HepG2 (cell line): ENCODE measurements around the gene YWHAH. TPM values are rescaled to one million over a fixed set of nuclear protein-coding genes. Genes with fewer than 3 reads are reported as not detected.

Experiments
- ATAC-seq: fragments of 200-7000 bp; cut with Tn5 transposase; 3 replicates; pipeline ENCODE4 v1.9.1; 2020; ENCODE audit warnings: mild to moderate bottlenecking, moderate library complexity
- BruUV-seq: library from RNA; stranded (reverse); fragments of 400-500 nt; replicated peaks from 2 replicates; lab custom pipeline; 2021; lab: Mats Ljungman, UMichigan
- CTCF ChIA-PET: fragments of 300-600 bp; formaldehyde crosslinking; extraction: SDS; loops from one replicate; lab custom pipeline; 2021; ENCODE audit warnings: low total read pairs, inconsistent platforms, low intra/inter-chr PET ratio; lab: Yijun Ruan, JAX
- POLR2A ChIA-PET: fragments of 350-600 bp; sonication (Branson Sonifier 250); formaldehyde crosslinking; loops from one replicate; lab custom pipeline; 2020; ENCODE audit warnings: antibody characterized with exemption, inconsistent platforms; lab: Yijun Ruan, JAX
- DNase-seq: peaks from one replicate; pipeline ENCODE4 v3.0.0-alpha.2; 2015; ENCODE audit warnings: low spot score
- FAIRE-seq: peaks from 3 replicates; lab custom pipeline; 2011; peaks lifted over from hg19 to GRCh38; lab: Jason Lieb, UNC
- H2AFZ ChIP-seq: one replicate; pipeline ENCODE4 v1.6.1; 2011; ENCODE audit warnings: low read length, inconsistent platforms
- H3K27ac ChIP-seq: fragments of 300-600 bp; 3 replicates; pipeline ENCODE4 v1.8.0; 2011; ENCODE audit warnings: mixed run types, mild to moderate bottlenecking, mixed read lengths, low read length, inconsistent platforms; ENCODE audit not compliant: insufficient read depth; ENCODE audit errors: extremely low read length
- H3K27me3 ChIP-seq, 2 experiments: fragments of 200-600 bp in 1 of 2; 2 replicates in 1 of 2; 3 replicates in 1 of 2; pipeline versions ENCODE4 v1.6.0 to v1.8.0; 2011; ENCODE audit warnings: low read length in 2 of 2, mild to moderate bottlenecking in 2 of 2, moderate library complexity in 2 of 2, inconsistent platforms in 1 of 2; ENCODE audit not compliant: insufficient read depth in 2 of 2, control insufficient read depth in 1 of 2
- H3K36me3 ChIP-seq, 2 experiments: fragments of 200-600 bp in 1 of 2; replicated peaks in 1 of 2; 2 replicates in 1 of 2; 3 replicates in 1 of 2; pipeline versions ENCODE4 v1.5.1 to v1.8.0; 2011; ENCODE audit warnings: low read length in 2 of 2, inconsistent platforms in 1 of 2; ENCODE audit not compliant: insufficient read depth in 2 of 2, control insufficient read depth in 1 of 2
- H3K4me1 ChIP-seq: 2 replicates; pipeline ENCODE4 v1.5.1; 2012; ENCODE audit warnings: low read length, inconsistent platforms; ENCODE audit not compliant: insufficient read depth
- H3K4me2 ChIP-seq: 2 replicates; pipeline ENCODE4 v1.6.0; 2011; ENCODE audit warnings: low read depth, low read length, inconsistent platforms
- H3K4me3 ChIP-seq, 3 experiments: fragments of 200-600 bp in 1 of 3; sonication (generic), shearing (Covaris generic) in 1 of 3; replicated peaks in 1 of 3; 2 replicates each; pipeline ENCODE4 v1.5.1; 2011 to 2016; ENCODE audit warnings: low read length in 3 of 3, inconsistent platforms in 2 of 3, low read depth in 2 of 3, mild to moderate bottlenecking in 2 of 3, control low read depth in 1 of 3, mixed read lengths in 1 of 3; ENCODE audit not compliant: insufficient read depth in 1 of 3
- H3K79me2 ChIP-seq: one replicate; pipeline ENCODE4 v1.6.1; 2011; ENCODE audit warnings: low read length, inconsistent platforms; ENCODE audit not compliant: insufficient read depth
- H3K9ac ChIP-seq: 2 replicates; pipeline ENCODE4 v1.6.0; 2011; ENCODE audit warnings: mild to moderate bottlenecking, low read depth, low read length, inconsistent platforms; ENCODE audit not compliant: insufficient read depth
- H3K9me3 ChIP-seq: 2 replicates; pipeline ENCODE4 v1.5.1; 2012; ENCODE audit warnings: mild to moderate bottlenecking, low read length
- H4K20me1 ChIP-seq: 2 replicates; pipeline ENCODE4 v1.6.0; 2011; ENCODE audit warnings: inconsistent platforms, mild to moderate bottlenecking, low read length, moderate library complexity; ENCODE audit not compliant: insufficient read depth
- ARNTL ChIP-seq: sonication (generic); formaldehyde crosslinking; IDR thresholded peaks from 2 replicates; pipeline ENCODE4 v1.4.0; 2020; ENCODE audit warnings: mild to moderate bottlenecking, missing genetic modification reagents
- CENPT ChIP-seq: sonication (generic); formaldehyde crosslinking; IDR thresholded peaks from 2 replicates; pipeline ENCODE4 v1.8.0; 2022; ENCODE audit warnings: low read depth, mild to moderate bottlenecking, moderate library complexity, missing genetic modification reagents
- KLF12 ChIP-seq: sonication (generic); formaldehyde crosslinking; IDR thresholded peaks from 2 replicates; pipeline ENCODE4 v1.4.0; 2020; ENCODE audit warnings: missing genetic modification reagents, borderline replicate concordance
- MAF1 ChIP-seq: sonication (generic); formaldehyde crosslinking; IDR thresholded peaks from 2 replicates; pipeline ENCODE4 v1.5.0; 2020; ENCODE audit warnings: missing genetic modification reagents, borderline replicate concordance
- SRY ChIP-seq: sonication (generic); formaldehyde crosslinking; IDR thresholded peaks from 2 replicates; pipeline ENCODE4 v1.8.0; 2022; ENCODE audit warnings: mild to moderate bottlenecking, missing genetic modification reagents
- ZNF253 ChIP-seq: sonication (generic); formaldehyde crosslinking; IDR thresholded peaks from 2 replicates; pipeline ENCODE4 v1.8.0; 2022; ENCODE audit warnings: mild to moderate bottlenecking, missing genetic modification reagents, borderline replicate concordance
- ZNF761 ChIP-seq: sonication (generic); formaldehyde crosslinking; conservative IDR thresholded peaks from 2 replicates; pipeline ENCODE4 v1.4.0; 2020; ENCODE audit warnings: mild to moderate bottlenecking, missing genetic modification reagents
- WGBS: methylation state at CpG from one replicate; pipeline ENCODE4 v1.1.6; 2017; ENCODE audit warnings: low lambda C conversion rate; 5-methylcytosine and 5-hydroxymethylcytosine counted together
- in situ Hi-C: cut with HindIII; loops from 2 replicates; pipeline ENCODE4 v1.10.0; 2017; ENCODE audit warnings: low pct_unique_long_range_greater_than_20kb; ENCODE audit not compliant: extremely low pct_ligation_motif_present
- intact Hi-C: fragments of 100-400 bp; cut with micrococcal nuclease; formaldehyde crosslinking; loops from one replicate; pipeline ENCODE4 v1.10.0; 2022; ENCODE audit not compliant: unreplicated experiment
- polyA plus RNA-seq, 8 experiments: library from polyadenylated mRNA; depleted of rRNA in 3 of 8; stranded (reverse) in 7 of 8; unstranded in 1 of 8; fragments of >200 nt; fragmentation: Illumina TruSeq in 4 of 8; extraction: Trizol in 4 of 8; gene quantifications; 2 replicates each; pipeline versions ENCODE4 v1.2.1 to v1.2.3, GENCODE V29; 2011 to 2016; ENCODE audit warnings: low read depth in 4 of 8, missing spikeins in 1 of 8, mixed read lengths in 1 of 8; ENCODE audit not compliant: insufficient read depth in 1 of 8
- total RNA-seq, 5 experiments: library from RNA; depleted of rRNA; stranded (reverse); fragments of >200 nt; fragmentation: Illumina TruSeq; extraction: Trizol; gene quantifications; 2 replicates each; pipeline ENCODE4 v1.2.3, GENCODE V29; 2016; ENCODE audit warnings: low read depth in 1 of 5
- TF ChIP-seq, protein P1 (sequence below): sonication (generic); formaldehyde crosslinking; IDR thresholded peaks from 2 replicates; pipeline ENCODE4 v1.9.0; 2021; ENCODE audit warnings: missing genetic modification reagents, borderline replicate concordance

Gene YWHAH
- total and polyA plus RNA-seq, 2 of the 13 experiments (the other 11 are each of a cell fraction or from before 2014, with no cell fraction given) = 35.6 to 92.7 TPM

DNA sequence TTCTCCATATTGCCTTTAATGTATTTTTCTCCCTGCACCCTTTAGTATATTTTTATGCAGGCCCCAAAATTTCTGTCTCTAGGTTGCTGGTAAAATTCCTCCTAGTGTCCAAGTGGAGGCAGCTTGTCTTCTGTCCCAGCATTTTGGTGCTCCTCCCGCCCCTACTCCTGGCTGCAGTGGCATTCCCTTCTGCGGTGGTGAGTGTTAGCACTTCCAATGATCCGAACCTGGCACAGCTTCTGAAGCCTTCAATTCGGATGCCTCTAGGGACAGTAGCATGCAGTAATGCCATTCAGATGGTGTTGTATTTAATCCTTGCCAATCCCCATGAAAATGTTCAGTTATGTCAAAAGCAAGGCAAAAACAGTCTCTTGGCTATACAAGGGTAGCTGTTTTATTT is 5.9 kb downstream of the YWHAH start:
- Histone ChIP-seq H4K20me1 (peaks cover 11% of the 10 kb centered on the region), H3K36me3 (peaks cover 7 to 10% of the 10 kb centered on the region in 2 experiments), H3K4me2 (no peak overlapping the region), H3K9ac (no peak overlapping the region), H3K4me3 (no peak overlapping the region), H3K4me1 (peaks cover 42% of the 10 kb centered on the region), H3K9me3 (no peaks in the 10 kb centered on the region), H2AFZ (no peak overlapping the region), H3K27me3 (no peaks in the 10 kb centered on the region; a peak in 1 of 5 replicates), H3K27ac (no peak overlapping the region), H3K79me2 (peaks cover 82% of the 10 kb centered on the region)
- ChIA-PET POLR2A (interaction anchor here (1.5 to 1.7 kb wide), 2 partner anchors 17 to 288 kb away, joined by 4 to 5 read pairs; partner anchors contain the start of gene PISD), CTCF (no interaction called here)
- TF ChIP-seq ZNF253 (CRISPR knock-in tag) = no peak
- TF ChIP-seq KLF12 = no peak
- TF ChIP-seq CENPT (CRISPR knock-in tag) = no peak
- TF ChIP-seq, protein P1, sequence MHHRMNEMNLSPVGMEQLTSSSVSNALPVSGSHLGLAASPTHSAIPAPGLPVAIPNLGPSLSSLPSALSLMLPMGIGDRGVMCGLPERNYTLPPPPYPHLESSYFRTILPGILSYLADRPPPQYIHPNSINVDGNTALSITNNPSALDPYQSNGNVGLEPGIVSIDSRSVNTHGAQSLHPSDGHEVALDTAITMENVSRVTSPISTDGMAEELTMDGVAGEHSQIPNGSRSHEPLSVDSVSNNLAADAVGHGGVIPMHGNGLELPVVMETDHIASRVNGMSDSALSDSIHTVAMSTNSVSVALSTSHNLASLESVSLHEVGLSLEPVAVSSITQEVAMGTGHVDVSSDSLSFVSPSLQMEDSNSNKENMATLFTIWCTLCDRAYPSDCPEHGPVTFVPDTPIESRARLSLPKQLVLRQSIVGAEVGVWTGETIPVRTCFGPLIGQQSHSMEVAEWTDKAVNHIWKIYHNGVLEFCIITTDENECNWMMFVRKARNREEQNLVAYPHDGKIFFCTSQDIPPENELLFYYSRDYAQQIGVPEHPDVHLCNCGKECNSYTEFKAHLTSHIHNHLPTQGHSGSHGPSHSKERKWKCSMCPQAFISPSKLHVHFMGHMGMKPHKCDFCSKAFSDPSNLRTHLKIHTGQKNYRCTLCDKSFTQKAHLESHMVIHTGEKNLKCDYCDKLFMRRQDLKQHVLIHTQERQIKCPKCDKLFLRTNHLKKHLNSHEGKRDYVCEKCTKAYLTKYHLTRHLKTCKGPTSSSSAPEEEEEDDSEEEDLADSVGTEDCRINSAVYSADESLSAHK (CRISPR knock-in tag) = no peak
- TF ChIP-seq ARNTL (CRISPR knock-in tag) = no peak
- no peak for TF ChIP-seq SRY
- no peak for TF ChIP-seq MAF1
- TF ChIP-seq ZNF761 (CRISPR knock-in tag) = no peak
- no peak for ATAC-seq
- no TSS peak for BruUV-seq
- 67% methylated on average over 4 of the region's 4 CpGs for WGBS
- no peak for FAIRE-seq
- no peak for DNase-seq
- in situ Hi-C loops (loop anchor here (25.0 kb wide), 1 partner anchor 388 kb away; no protein-coding TSS in a partner anchor), intact Hi-C loops (no loop called here)
